Measurements from ENCODE around the gene C9orf153. TPM values are rescaled to one million over a fixed set of nuclear protein-coding genes. Genes with fewer than 3 reads are reported as not detected.

C9orf153 gene
- total and polyA plus RNA-seq, 11 donors: 0.14 to 0.72 (median 0.42) TPM; not detected in 4

GRCh38 chr9:86217076-86217755, 42.2 kb downstream of the C9orf153 start:
- no peaks in the 10 kb centered on the region for H3K36me3 ChIP-seq
- intact Hi-C loops (cut with DNase I): no loop called here
- WGBS, 4 donors: 87 to 89% (median 89%) methylated on average over 7 of the region's 7 CpGs
- TF ChIP-seq CTCF (IDR thresholded peaks at IDR 0.05): no peak
- TF ChIP-seq POLR2A (IDR thresholded peaks at IDR 0.05): no peak
- no peak overlapping the region for H3K27ac ChIP-seq
- no peak for DNase-seq
- no peaks in the 10 kb centered on the region for H3K27me3 ChIP-seq
- no peak overlapping the region for H3K4me3 ChIP-seq
- H3K9me3 ChIP-seq: no peaks in the 10 kb centered on the region
- ATAC-seq: no peak
- H3K4me1 ChIP-seq: no peaks in the 10 kb centered on the region

- Histone ChIP-seq H3K4me3 (no peak overlapping the region), H3K27ac (no peak overlapping the region), H3K27me3 (no peaks in the 10 kb centered on the region), H3K4me1 (peaks cover 0 to 1% (median 0%) of the 10 kb centered on the region in 12 donors), H3K36me3 (no peaks in the 10 kb centered on the region), H3K9me3 (no peaks in the 10 kb centered on the region)
- no peak for TF ChIP-seq POLR2A (IDR thresholded peaks at IDR 0.05)
- no peak for TF ChIP-seq CTCF (IDR thresholded peaks at IDR 0.05)
- intact Hi-C loops (cut with DNase I): loop anchor here in 2 of 10 donors (10.0 kb wide), 2 partner anchors 48 to 78 kb away; partner anchors contain the start of genes C9orf153 (in 1 of the 2) and ISCA1 (in 1 of the 2)
- no peak for ATAC-seq
- no peak for DNase-seq
- 73 to 92% (median 88%) methylated on average over 5 of the region's 5 CpGs for WGBS, 4 donors
These were observed 52.3 kb downstream of the C9orf153 start for GRCh38 chr9:86207193-86207592.

GRCh38 chr9:86202338-86202882, 57.0 kb downstream of the C9orf153 start:
- WGBS, 4 donors: 23% methylated on average over 5 of the region's 5 CpGs
- no peak overlapping the region for H3K4me3 ChIP-seq
- H3K36me3 ChIP-seq: no peaks in the 10 kb centered on the region
- H3K27ac ChIP-seq: no peak overlapping the region
- H3K27me3 ChIP-seq: no peaks in the 10 kb centered on the region
- no peaks in the 10 kb centered on the region for H3K9me3 ChIP-seq
- DNase-seq (no peak), ATAC-seq (peak; percentile 54 to 78 (median 64))
- H3K4me1 ChIP-seq: peaks cover 0 to 14% (median 0%) of the 10 kb centered on the region in 12 donors
- intact Hi-C loops (cut with DNase I): loop anchor here in 4 of 10 donors (2.0 to 10.0 kb wide), 5 partner anchors 35 to 82 kb away; partner anchors contain the start of genes C9orf153 (in 1 of the 4) and ISCA1 (in 1 of the 4)
- TF ChIP-seq POLR2A (IDR thresholded peaks at IDR 0.05): no peak
- TF ChIP-seq CTCF (IDR thresholded peaks at IDR 0.05): peak; percentile 66 to 88 (median 82)

All from heart left ventricle (tissue), 16 donors.